Measurements from ENCODE around the gene PPP1R12A.

PPP1R12A gene

DNA sequence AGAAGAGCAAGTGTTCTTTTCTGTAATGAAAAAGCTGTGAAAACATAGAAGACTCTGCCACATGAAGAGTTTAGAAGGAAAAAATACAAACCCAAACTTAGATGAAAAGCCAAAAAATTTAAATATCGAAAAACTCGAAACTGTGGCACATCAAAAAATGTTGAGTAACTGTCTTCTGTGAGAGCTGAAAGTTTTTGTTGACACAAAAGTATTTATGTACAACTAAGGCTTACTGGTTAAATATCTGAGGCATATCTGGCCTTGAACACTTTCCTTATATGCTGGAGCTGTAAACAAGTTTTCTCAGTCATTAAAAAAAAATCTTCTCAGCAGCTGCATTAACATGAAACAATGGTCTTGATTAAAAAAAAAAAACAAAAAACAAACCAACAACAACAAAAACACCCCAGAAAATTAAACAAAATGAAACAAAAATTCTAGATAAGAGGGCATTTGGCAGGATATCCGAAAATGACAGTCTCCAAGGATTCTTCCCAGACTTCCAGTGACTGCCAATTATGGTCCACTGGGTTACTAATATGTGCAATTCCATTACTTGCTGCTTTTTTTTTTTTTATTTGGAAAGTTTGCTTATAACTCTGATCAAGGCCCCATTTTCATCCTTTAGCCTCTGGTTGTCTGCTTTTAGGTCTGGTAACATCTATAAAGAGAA lies 159.4 kb downstream of the PPP1R12A start:
- Mint-ChIP-seq H3K27me3 (ENCODE audit: low read depth, poor library complexity) (no peaks in the 10 kb centered on the region), H3K36me3 (ENCODE audit: low read depth) (peaks cover 28% of the 10 kb centered on the region), H3K4me1 (no peaks in the 10 kb centered on the region), H3K4me3 (no peak overlapping the region), H3K27ac (peak overlapping the region; percentile 82), H3K9me3 (no peaks in the 10 kb centered on the region)
- DNase-seq = no peak
- TF ChIP-seq, protein P1, sequence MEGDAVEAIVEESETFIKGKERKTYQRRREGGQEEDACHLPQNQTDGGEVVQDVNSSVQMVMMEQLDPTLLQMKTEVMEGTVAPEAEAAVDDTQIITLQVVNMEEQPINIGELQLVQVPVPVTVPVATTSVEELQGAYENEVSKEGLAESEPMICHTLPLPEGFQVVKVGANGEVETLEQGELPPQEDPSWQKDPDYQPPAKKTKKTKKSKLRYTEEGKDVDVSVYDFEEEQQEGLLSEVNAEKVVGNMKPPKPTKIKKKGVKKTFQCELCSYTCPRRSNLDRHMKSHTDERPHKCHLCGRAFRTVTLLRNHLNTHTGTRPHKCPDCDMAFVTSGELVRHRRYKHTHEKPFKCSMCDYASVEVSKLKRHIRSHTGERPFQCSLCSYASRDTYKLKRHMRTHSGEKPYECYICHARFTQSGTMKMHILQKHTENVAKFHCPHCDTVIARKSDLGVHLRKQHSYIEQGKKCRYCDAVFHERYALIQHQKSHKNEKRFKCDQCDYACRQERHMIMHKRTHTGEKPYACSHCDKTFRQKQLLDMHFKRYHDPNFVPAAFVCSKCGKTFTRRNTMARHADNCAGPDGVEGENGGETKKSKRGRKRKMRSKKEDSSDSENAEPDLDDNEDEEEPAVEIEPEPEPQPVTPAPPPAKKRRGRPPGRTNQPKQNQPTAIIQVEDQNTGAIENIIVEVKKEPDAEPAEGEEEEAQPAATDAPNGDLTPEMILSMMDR (IDR thresholded peaks at IDR 0.05) = no peak

DNA sequence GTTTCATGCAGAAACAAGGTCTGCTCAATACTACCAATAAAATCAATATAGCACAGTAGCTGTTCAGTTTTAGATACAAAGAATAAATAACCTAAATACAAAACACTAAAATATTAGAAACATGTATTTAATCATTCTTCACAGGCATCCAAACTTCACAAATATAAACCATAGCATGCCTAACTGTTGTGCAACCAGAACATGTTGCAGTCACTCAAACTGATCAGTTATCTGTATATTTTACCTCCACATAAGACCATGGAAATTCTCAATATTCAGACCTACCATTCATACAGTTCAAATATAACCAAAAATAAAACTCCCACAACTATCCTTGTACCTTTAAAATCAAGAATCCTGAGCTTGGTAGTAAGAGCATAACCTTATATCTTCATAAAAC lies 161.0 kb downstream of the PPP1R12A start:
- Mint-ChIP-seq H3K4me3 (no peak overlapping the region), H3K4me1 (no peaks in the 10 kb centered on the region), H3K9me3 (no peaks in the 10 kb centered on the region), H3K36me3 (ENCODE audit: low read depth) (peaks cover 23% of the 10 kb centered on the region), H3K27ac (no peak overlapping the region), H3K27me3 (ENCODE audit: low read depth, poor library complexity) (no peaks in the 10 kb centered on the region)
- no peak for DNase-seq
- TF ChIP-seq, protein P1 (IDR thresholded peaks at IDR 0.05) = no peak

DNA sequence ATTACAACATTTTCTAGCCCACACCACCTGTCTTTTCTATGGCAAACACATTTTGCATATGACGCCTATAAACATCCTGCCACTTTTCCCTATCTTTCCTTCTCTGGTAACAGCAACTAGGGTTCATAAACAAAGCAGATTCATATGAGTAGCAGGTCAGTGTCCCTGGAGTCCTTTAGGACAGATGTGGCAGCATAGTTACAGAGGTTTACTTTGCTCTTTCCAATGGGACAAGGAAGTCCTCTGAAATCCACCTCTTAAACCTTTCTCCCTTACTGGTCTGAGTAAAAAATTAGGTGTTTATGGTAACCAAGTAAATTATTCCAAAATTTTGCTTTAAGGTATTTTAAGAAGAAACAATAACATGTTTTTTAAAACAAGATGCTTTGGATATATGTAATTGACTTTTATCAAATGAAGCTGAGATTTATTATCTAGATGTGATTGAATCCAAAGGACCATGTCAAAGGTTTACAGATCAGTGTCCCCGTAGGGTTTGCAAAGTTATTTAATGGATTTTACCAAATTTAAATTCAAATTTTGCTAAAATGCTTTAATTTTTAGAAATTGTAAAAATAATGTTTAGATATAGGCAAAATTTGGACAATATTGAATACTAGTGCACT lies 164.9 kb downstream of the PPP1R12A start:
- peaks cover 15% of the 10 kb centered on the region for H3K36me3 Mint-ChIP-seq (ENCODE audit: low read depth)
- no peaks in the 10 kb centered on the region for H3K27me3 Mint-ChIP-seq (ENCODE audit: low read depth, poor library complexity)
- no peak for DNase-seq
- H3K4me3 Mint-ChIP-seq = no peak overlapping the region
- H3K4me1 Mint-ChIP-seq = no peaks in the 10 kb centered on the region
- H3K9me3 Mint-ChIP-seq = no peaks in the 10 kb centered on the region
- TF ChIP-seq, protein P1 (IDR thresholded peaks at IDR 0.05) = no peak
- H3K27ac Mint-ChIP-seq = peak overlapping the region; percentile 9

DNA sequence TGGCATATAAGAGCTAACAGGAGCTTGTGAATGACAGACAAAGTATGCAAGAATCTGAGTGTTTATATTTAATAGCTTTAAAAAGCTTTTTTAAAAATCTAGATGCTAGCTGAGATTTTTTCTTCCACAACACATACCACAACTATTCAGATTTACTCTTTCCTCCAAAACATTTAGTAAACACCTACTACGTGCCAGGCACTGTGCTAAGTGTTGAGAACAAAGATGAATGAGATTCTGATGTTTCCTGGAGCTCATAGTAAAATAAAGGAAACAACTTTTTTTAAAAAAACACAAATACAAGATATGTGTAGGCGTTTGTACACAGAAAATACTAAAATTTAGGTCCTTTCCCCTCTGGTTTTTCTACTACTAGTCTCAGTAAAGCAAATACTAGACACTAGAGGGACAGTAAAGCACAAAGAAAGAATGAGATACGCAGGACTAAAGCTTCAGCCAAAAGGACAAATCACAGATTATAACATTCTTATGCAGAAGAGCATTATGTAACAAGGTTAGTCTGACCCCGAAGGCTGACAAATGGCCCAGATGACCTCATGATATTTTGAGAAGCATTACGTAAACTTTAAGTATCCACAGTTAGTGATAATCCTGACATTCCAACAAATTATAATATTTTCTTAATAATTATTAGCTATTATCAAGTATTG lies 165.6 kb downstream of the PPP1R12A start:
- no peak for DNase-seq
- Mint-ChIP-seq H3K27me3 (ENCODE audit: low read depth, poor library complexity) (no peaks in the 10 kb centered on the region), H3K4me3 (no peak overlapping the region), H3K27ac (no peak overlapping the region), H3K4me1 (no peaks in the 10 kb centered on the region), H3K36me3 (ENCODE audit: low read depth) (peaks cover 15% of the 10 kb centered on the region), H3K9me3 (no peaks in the 10 kb centered on the region)
- TF ChIP-seq, protein P1 (IDR thresholded peaks at IDR 0.05) = no peak

DNA sequence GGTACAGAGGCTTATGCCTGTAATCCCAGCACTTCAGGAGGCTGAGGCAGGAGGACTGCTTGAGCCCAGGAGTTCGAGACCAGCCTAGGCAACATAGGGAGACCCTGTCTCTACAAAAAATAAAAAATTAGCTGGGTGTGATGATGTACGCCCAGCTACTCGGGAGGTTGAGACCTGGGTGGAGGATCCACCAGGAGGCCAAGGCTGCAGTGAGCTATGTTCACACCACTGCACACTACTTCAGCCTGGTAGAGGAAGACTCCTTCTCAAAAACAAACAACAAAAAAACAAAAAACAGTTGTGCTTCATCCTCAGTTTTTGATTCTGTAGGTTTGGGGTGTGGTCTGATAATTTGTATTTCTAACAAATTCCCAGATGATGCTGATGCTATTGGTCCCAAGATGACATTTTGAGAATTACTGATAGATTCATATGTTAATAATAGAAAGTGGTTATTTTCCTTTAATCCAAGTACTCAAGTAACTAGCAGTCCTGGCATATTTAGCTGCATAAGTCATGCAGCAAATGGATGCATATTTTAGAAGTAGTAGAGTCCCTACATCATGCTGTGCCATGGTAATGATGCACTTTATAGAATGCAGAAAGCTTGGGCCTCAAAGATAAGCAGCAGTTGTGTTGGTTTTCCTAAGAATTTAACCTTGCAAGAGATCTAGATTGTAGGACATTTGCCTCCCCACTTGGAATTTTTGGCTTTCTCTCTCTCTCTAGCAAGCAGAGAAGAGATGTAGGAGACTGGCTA lies 168.0 kb downstream of the PPP1R12A start:
- Mint-ChIP-seq H3K36me3 (ENCODE audit: low read depth) (peaks cover 10% of the 10 kb centered on the region), H3K4me3 (no peak overlapping the region), H3K4me1 (no peaks in the 10 kb centered on the region), H3K9me3 (no peaks in the 10 kb centered on the region), H3K27me3 (ENCODE audit: low read depth, poor library complexity) (no peaks in the 10 kb centered on the region), H3K27ac (no peak overlapping the region)
- DNase-seq = no peak
- TF ChIP-seq, protein P1 (IDR thresholded peaks at IDR 0.05) = no peak

Measured in nephron progenitor cell (in vitro differentiated cells).